T-cell (primary cell): ENCODE results near the gene WDR46. TPM values are rescaled to one million over a fixed set of nuclear protein-coding genes. Genes with fewer than 3 reads are reported as not detected.

Source experiments
- ATAC-seq, 4 experiments: fragments of 200-7000 bp in 3 of 4; fragments of 150-1000 bp in 1 of 4; cut with Tn5 transposase; replicated peaks in 1 of 4; 1 replicate in 3 of 4; 2 replicates in 1 of 4; pipeline ENCODE4 v1.10.0; 2021; ENCODE audit warnings: moderate library complexity in 3 of 4, mild to moderate bottlenecking in 2 of 4, moderate number of reproducible peaks in 1 of 4
- CTCF ChIA-PET, 2 donors: fragments of 300-600 bp; sonication (Branson Sonifier 250); formaldehyde crosslinking; loops; one replicate each; lab custom pipeline; 2022; ENCODE audit warnings: antibody characterized with exemption in 2 of 2; lab: Charles Lee
- POLR2A ChIA-PET, 2 donors: fragments of 300-600 bp; sonication (Branson Sonifier 250); formaldehyde crosslinking; loops; one replicate each; lab custom pipeline; 2022; ENCODE audit warnings: antibody characterized with exemption in 2 of 2; lab: Charles Lee
- DNase-seq, 35 experiments: peaks; one replicate each; pipeline versions ENCODE4 v3.0.0 to v3.0.0-alpha.2; 2013 to 2023
- H3K27ac ChIP-seq: one replicate; pipeline ENCODE4 v1.5.1; 2013; ENCODE audit warnings: low read length
- H3K27me3 ChIP-seq, 2 experiments: replicated peaks in 1 of 2; 1 replicate in 1 of 2; 2 replicates in 1 of 2; pipeline versions ENCODE4 v1.6.1 to v1.7.0; 2013; ENCODE audit warnings: low read length in 1 of 2, mixed read lengths in 1 of 2; ENCODE audit not compliant: control insufficient read depth in 2 of 2, insufficient read depth in 2 of 2; ENCODE audit errors: extremely low read depth in 1 of 2
- H3K36me3 ChIP-seq, 2 donors: 1 replicate in 1 of 2; 2 replicates in 1 of 2; pipeline versions ENCODE4 v1.6.1 to v1.7.0; 2013; ENCODE audit warnings: low read length in 1 of 2; ENCODE audit not compliant: control insufficient read depth in 2 of 2, insufficient read depth in 1 of 2; ENCODE audit errors: extremely low read depth in 1 of 2
- H3K4me1 ChIP-seq, 2 experiments: 1 replicate in 1 of 2; 2 replicates in 1 of 2; pipeline versions ENCODE4 v1.6.1 to v1.7.0; 2013; ENCODE audit warnings: low read length in 2 of 2, mixed read lengths in 1 of 2; ENCODE audit not compliant: insufficient read depth in 2 of 2, control insufficient read depth in 1 of 2; ENCODE audit errors: extremely low read depth in 1 of 2
- H3K4me3 ChIP-seq, 2 donors: 1 replicate in 1 of 2; 2 replicates in 1 of 2; pipeline versions ENCODE4 v1.5.1 to v1.7.0; 2013; ENCODE audit warnings: mild to moderate bottlenecking in 2 of 2, low read length in 1 of 2, moderate library complexity in 1 of 2; ENCODE audit not compliant: control insufficient read depth in 1 of 2; ENCODE audit errors: extremely low read depth in 1 of 2
- H3K9me3 ChIP-seq: 2 replicates; pipeline ENCODE4 v1.7.0; 2013
- H3K27ac Mint-ChIP-seq, 2 donors: one replicate each; pipeline ENCODE4 v1.8.0; 2020 to 2021; ENCODE audit warnings: mild to moderate bottlenecking in 2 of 2, mixed read lengths in 2 of 2
- H3K27me3 Mint-ChIP-seq, 2 donors: one replicate each; pipeline ENCODE4 v1.8.0; 2021 to 2022; ENCODE audit warnings: mixed read lengths in 2 of 2
- H3K36me3 Mint-ChIP-seq: one replicate; pipeline ENCODE4 v1.8.0; 2021; ENCODE audit warnings: mixed read lengths
- H3K4me1 Mint-ChIP-seq, 3 donors: one replicate each; pipeline ENCODE4 v1.8.0; 2020 to 2022; ENCODE audit warnings: mixed read lengths in 3 of 3, mild to moderate bottlenecking in 1 of 3
- H3K4me3 Mint-ChIP-seq, 3 donors: one replicate each; pipeline ENCODE4 v1.8.0; 2020 to 2022; ENCODE audit warnings: mild to moderate bottlenecking in 3 of 3, mixed read lengths in 3 of 3, moderate library complexity in 3 of 3
- H3K9me3 Mint-ChIP-seq, 3 donors: one replicate each; pipeline ENCODE4 v1.8.0; 2020 to 2022; ENCODE audit warnings: mixed read lengths in 3 of 3
- WGBS: methylation state at CpG from one replicate; pipeline ENCODE4 v1.1.5; 2013; ENCODE audit warnings: missing lambda C conversion rate; ENCODE audit not compliant: insufficient coverage; 5-methylcytosine and 5-hydroxymethylcytosine counted together
- total RNA-seq, 35 experiments: library from RNA in 6 of 35; stranded (reverse) in 6 of 35; fragments of 120-200 nt in 1 of 35; gene quantifications; one replicate each; pipeline versions ENCODE4 v1.2.1 to v1.2.4 and lab custom pipeline; 2013 to 2026

WDR46 gene
- total RNA-seq, 5 donors from 2014 or later (not counting 1 experiment from before 2014, with no cell fraction given) = 38.3 to 74.4 (median 60.4) TPM

DNA sequence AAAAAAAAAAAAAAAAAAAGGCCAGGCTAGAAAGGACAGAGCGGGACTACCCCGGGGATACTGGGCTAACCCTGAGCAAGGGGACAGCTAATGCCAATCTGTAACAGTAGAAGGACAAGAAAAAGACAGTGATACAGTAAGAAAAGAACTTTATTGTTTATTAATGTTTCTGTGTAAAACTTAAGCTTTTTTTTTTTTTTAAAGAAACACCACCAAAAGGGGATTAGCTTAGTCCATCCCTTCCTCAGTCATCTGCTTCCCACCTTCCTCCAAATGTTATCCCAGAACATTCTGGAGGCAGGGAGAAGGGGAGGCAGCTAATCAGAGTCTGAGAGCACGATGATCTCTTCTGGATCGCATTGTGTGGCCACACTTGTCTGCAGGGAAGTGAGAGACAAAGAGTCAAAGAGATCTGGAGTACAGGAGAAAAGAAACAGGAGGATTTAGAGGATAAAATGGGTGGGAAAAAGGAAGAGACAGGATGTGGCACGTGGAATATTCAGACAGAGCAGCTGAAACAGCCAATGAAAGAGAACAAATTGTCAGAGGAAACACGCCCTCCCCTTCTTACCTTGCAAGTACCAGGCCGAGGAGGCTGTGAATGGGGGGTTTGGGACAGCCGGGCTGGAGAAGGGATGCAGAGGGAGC is 29.5 kb upstream of the WDR46 start:
- H3K4me1 Mint-ChIP-seq = peaks cover 79 to 89% (median 81%) of the 10 kb centered on the region in 3 donors
- WGBS = 94% methylated on average over 2 of the region's 8 CpGs
- H3K27me3 Mint-ChIP-seq = no peaks in the 10 kb centered on the region
- Histone ChIP-seq H3K9me3 (no peaks in the 10 kb centered on the region), H3K4me3 (peak overlapping the region; percentile 93 to 97), H3K4me1 (peaks cover 39 to 80% of the 10 kb centered on the region in 2 experiments), H3K27me3 (no peaks in the 10 kb centered on the region), H3K36me3 (peaks cover 12 to 39% of the 10 kb centered on the region in 2 donors), H3K27ac (peak overlapping the region; percentile 85)
- no peak for ATAC-seq
- peak overlapping the region; percentile 98 to 100 (median 98) for H3K4me3 Mint-ChIP-seq
- ChIA-PET CTCF (interaction anchor here (0.5 to 2.7 kb wide), 10 partner anchors 19 to 480 kb away, joined by 3 to 40 read pairs (median 4); partner anchors contain the start of genes PFDN6 (in 1 of the 2), TAP2 (in 1 of the 2), UQCC2 (in 1 of the 2) and WDR46 (in 1 of the 2)), POLR2A (interaction anchor here (0.5 to 1.6 kb wide), 11 partner anchors 10 to 918 kb away, joined by 3 to 7 read pairs (median 4); partner anchors contain the start of genes B3GALT4 (in 1 of the 2) and HMGA1 (in 1 of the 2))
- peaks cover 32% of the 10 kb centered on the region for H3K36me3 Mint-ChIP-seq
- H3K9me3 Mint-ChIP-seq = no peaks in the 10 kb centered on the region
- no peak for DNase-seq
- H3K27ac Mint-ChIP-seq = peak overlapping the region; percentile 99

GRCh38 chr6:33317669-33318425 is 28.8 kb upstream of the WDR46 start, which contains the start of gene ZBTB22:
TSS of gene ZBTB22 (minus strand) at chr6:33317744. CDS start at chr6:33316916, 828 bp downstream.
- peak within 1 kb of the TSS; percentile 98 to 100 (median 98) for H3K4me3 Mint-ChIP-seq
- peaks cover 12 to 39% of the 10 kb centered on the region in 2 donors for H3K36me3 ChIP-seq
- H3K4me1 Mint-ChIP-seq = peaks cover 76 to 82% (median 78%) of the 10 kb centered on the region in 3 donors
- H3K27me3 Mint-ChIP-seq = no peaks in the 10 kb centered on the region
- no peaks in the 10 kb centered on the region for H3K9me3 Mint-ChIP-seq
- peaks cover 31% of the 10 kb centered on the region for H3K36me3 Mint-ChIP-seq
- CTCF ChIA-PET = interaction anchor here (0.5 to 2.7 kb wide), 14 partner anchors 19 to 1366 kb away, joined by 3 to 40 read pairs (median 4); partner anchors contain the start of genes PFDN6 (in 1 of the 2), RPS18 (in 1 of the 2), TAP2 (in 1 of the 2) and UQCC2 (in 1 of the 2)
- H3K4me3 ChIP-seq = peak within 1 kb of the TSS; percentile 93 to 97
- DNase-seq (peak; percentile 90 to 98 (median 96)), ATAC-seq (peak; percentile 67 to 76 (median 68))
- POLR2A ChIA-PET = interaction anchor here (0.5 to 1.6 kb wide), 15 partner anchors 9 to 919 kb away, joined by 3 to 7 read pairs (median 4); partner anchors contain the start of genes B3GALT4 (in 1 of the 2), HMGA1 (in 1 of the 2) and RGL2 (in 1 of the 2)
- H3K27ac ChIP-seq = peak within 1 kb of the TSS; percentile 85
- peak within 1 kb of the TSS; percentile 99 for H3K27ac Mint-ChIP-seq
- no peaks in the 10 kb centered on the region for H3K27me3 ChIP-seq
- peaks cover 38 to 77% of the 10 kb centered on the region in 2 experiments for H3K4me1 ChIP-seq
- under 1% methylated on average over 34 of the region's 44 CpGs for WGBS
- H3K9me3 ChIP-seq = no peaks in the 10 kb centered on the region

DNA sequence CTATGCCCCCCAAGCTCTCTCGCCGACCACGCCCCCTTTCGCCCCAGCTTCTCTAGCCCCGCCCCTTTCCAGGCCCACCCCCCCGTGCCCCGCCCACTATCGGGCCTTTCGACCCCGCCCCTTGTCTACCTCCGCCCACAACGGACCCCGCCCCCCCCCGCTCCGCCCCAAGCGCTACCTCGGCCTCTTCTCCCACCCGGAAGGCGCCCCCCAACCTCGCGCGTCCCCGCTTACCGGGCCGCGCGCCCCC is 28.3 kb upstream of the WDR46 start:
- H3K27ac Mint-ChIP-seq = peak overlapping the region; percentile 61 to 97
- H3K4me1 ChIP-seq = peaks cover 40 to 80% of the 10 kb centered on the region in 2 experiments
- peak in 2 of 4 experiments; percentile 0 for ATAC-seq

GRCh38 chr6:33316603-33317418 is 27.8 kb upstream of the WDR46 start:
- Histone ChIP-seq H3K36me3 (peaks cover 12 to 44% of the 10 kb centered on the region in 2 donors), H3K4me1 (peaks cover 43 to 81% of the 10 kb centered on the region in 2 experiments), H3K27ac (peak overlapping the region; percentile 67), H3K9me3 (no peaks in the 10 kb centered on the region), H3K27me3 (no peaks in the 10 kb centered on the region), H3K4me3 (peak overlapping the region in 1 of 2 donors; percentile 34)
- ChIA-PET POLR2A (interaction anchor here (0.5 to 1.6 kb wide), 5 partner anchors 18 to 345 kb away, joined by 3 to 7 read pairs (median 4); partner anchors contain the start of gene RGL2 (in 1 of the 2)), CTCF (interaction anchor here in 1 of 2 donors (0.6 to 2.7 kb wide), 5 partner anchors 10 to 478 kb away, joined by 3 to 40 read pairs (median 7); partner anchors contain the start of genes RPS18, TAP2 and VPS52)
- no peak for DNase-seq
- Mint-ChIP-seq H3K27ac (peak overlapping the region; percentile 97 to 98), H3K4me1 (peaks cover 76 to 86% (median 81%) of the 10 kb centered on the region in 3 donors), H3K27me3 (no peaks in the 10 kb centered on the region), H3K4me3 (peak overlapping the region; percentile 69 to 100 (median 98)), H3K9me3 (no peaks in the 10 kb centered on the region), H3K36me3 (peaks cover 29% of the 10 kb centered on the region)
- 95% methylated on average over 9 of the region's 19 CpGs for WGBS
- ATAC-seq = no peak

More for the DNA sequence above, 28.3 kb upstream of the WDR46 start:
- H3K9me3 Mint-ChIP-seq = no peaks in the 10 kb centered on the region
- peaks cover 12 to 39% of the 10 kb centered on the region in 2 donors for H3K36me3 ChIP-seq
- POLR2A ChIA-PET = interaction anchor here (0.5 to 1.6 kb wide), 9 partner anchors 10 to 346 kb away, joined by 3 to 7 read pairs (median 3); partner anchors contain the start of genes B3GALT4 (in 1 of the 2) and RGL2 (in 1 of the 2)
- CTCF ChIA-PET = interaction anchor here in 1 of 2 donors (0.6 to 2.7 kb wide), 10 partner anchors 10 to 1365 kb away, joined by 3 to 40 read pairs (median 4); partner anchors contain the start of genes PFDN6, RPS18, TAP2 and VPS52
- H3K27me3 ChIP-seq = no peaks in the 10 kb centered on the region
- DNase-seq = peak in 1 of 35 experiments; percentile 61
- no peaks in the 10 kb centered on the region for H3K27me3 Mint-ChIP-seq
- H3K4me3 Mint-ChIP-seq = peak overlapping the region; percentile 69 to 100 (median 98)
- peaks cover 33% of the 10 kb centered on the region for H3K36me3 Mint-ChIP-seq
- H3K4me3 ChIP-seq = peak overlapping the region in 1 of 2 donors; percentile 93
- H3K4me1 Mint-ChIP-seq = peaks cover 76 to 85% (median 80%) of the 10 kb centered on the region in 3 donors
- peak overlapping the region; percentile 67 for H3K27ac ChIP-seq
- WGBS = 0% methylated on average over 3 of the region's 27 CpGs
- no peaks in the 10 kb centered on the region for H3K9me3 ChIP-seq

GRCh38 chr6:33315793-33316602 is 27.0 kb upstream of the WDR46 start:
- peaks cover 77 to 82% (median 78%) of the 10 kb centered on the region in 3 donors for H3K4me1 Mint-ChIP-seq
- peaks cover 10 to 41% of the 10 kb centered on the region in 2 donors for H3K36me3 ChIP-seq
- no peaks in the 10 kb centered on the region for H3K9me3 ChIP-seq
- DNase-seq (no peak), ATAC-seq (no peak)
- H3K4me3 Mint-ChIP-seq = peak overlapping the region; percentile 69 to 100 (median 99)
- H3K27me3 Mint-ChIP-seq = no peaks in the 10 kb centered on the region
- no peaks in the 10 kb centered on the region for H3K9me3 Mint-ChIP-seq
- peak overlapping the region; percentile 97 to 98 for H3K27ac Mint-ChIP-seq
- H3K4me1 ChIP-seq = peaks cover 40 to 81% of the 10 kb centered on the region in 2 experiments
- peak overlapping the region; percentile 99 for H3K27ac ChIP-seq
- H3K27me3 ChIP-seq = no peaks in the 10 kb centered on the region
- 97% methylated on average over 11 of the region's 17 CpGs for WGBS
- H3K4me3 ChIP-seq = no peak overlapping the region
- ChIA-PET POLR2A (no interaction called here), CTCF (no interaction called here)
- peaks cover 29% of the 10 kb centered on the region for H3K36me3 Mint-ChIP-seq
